H9 (cell line): ENCODE results near the gene PHTF1. TPM values are rescaled to one million over a fixed set of nuclear protein-coding genes. Genes with fewer than 3 reads are reported as not detected.

Source experiments
- DNase-seq: peaks from one replicate; pipeline ENCODE4 v3.0.0-alpha.2; 2017
- H2AFZ ChIP-seq: one replicate; pipeline ENCODE4 v1.6.1; 2013; ENCODE audit warnings: mild to moderate bottlenecking, low read length, control low read depth, moderate library complexity
- H2AK5ac ChIP-seq: 2 replicates; pipeline ENCODE4 v1.6.1; 2013; ENCODE audit warnings: low read length, control low read depth, mixed read lengths; ENCODE audit not compliant: insufficient read length
- H2BK120ac ChIP-seq: one replicate; pipeline ENCODE4 v1.6.1; 2013; ENCODE audit warnings: low read depth, mild to moderate bottlenecking, low read length, control low read depth, inconsistent platforms; ENCODE audit not compliant: poor library complexity, severe bottlenecking
- H2BK12ac ChIP-seq: 2 replicates; pipeline ENCODE4 v1.6.1; 2013; ENCODE audit warnings: low read length, control low read depth, mixed read lengths, low read depth; ENCODE audit not compliant: insufficient read length
- H2BK15ac ChIP-seq: 2 replicates; pipeline ENCODE4 v1.6.1; 2013; ENCODE audit warnings: low read depth, low read length, control low read depth
- H2BK20ac ChIP-seq: one replicate; pipeline ENCODE4 v1.6.1; 2013; ENCODE audit warnings: low read depth, mild to moderate bottlenecking, low read length, control low read depth, inconsistent platforms; ENCODE audit not compliant: poor library complexity, severe bottlenecking
- H2BK5ac ChIP-seq: 2 replicates; pipeline ENCODE4 v1.6.1; 2013; ENCODE audit warnings: low read length, control low read depth, mixed read lengths; ENCODE audit not compliant: insufficient read length
- H3K14ac ChIP-seq: 2 replicates; pipeline ENCODE4 v1.6.1; 2013; ENCODE audit warnings: low read length, control low read depth; ENCODE audit not compliant: insufficient read depth
- H3K18ac ChIP-seq: 2 replicates; pipeline ENCODE4 v1.6.1; 2013; ENCODE audit warnings: low read depth, mild to moderate bottlenecking, mixed read lengths, low read length, control low read depth; ENCODE audit not compliant: insufficient read length
- H3K23ac ChIP-seq: 2 replicates; pipeline ENCODE4 v1.6.1; 2013; ENCODE audit warnings: low read length, control low read depth, mixed read lengths, low read depth; ENCODE audit not compliant: insufficient read length
- H3K23me2 ChIP-seq: 2 replicates; pipeline ENCODE4 v1.6.1; 2013; ENCODE audit warnings: low read depth, mild to moderate bottlenecking, mixed read lengths, low read length, control low read depth; ENCODE audit not compliant: insufficient read length, poor library complexity, severe bottlenecking
- H3K27ac ChIP-seq: 2 replicates; pipeline ENCODE4 v1.5.1; 2013; ENCODE audit warnings: low read length, control low read depth, mixed read lengths, low read depth; ENCODE audit not compliant: insufficient read length
- H3K27me3 ChIP-seq: 2 replicates; pipeline ENCODE4 v1.6.1; 2013; ENCODE audit warnings: low read length, control low read depth, inconsistent platforms; ENCODE audit not compliant: insufficient read depth
- H3K4ac ChIP-seq: 2 replicates; pipeline ENCODE4 v1.6.1; 2013; ENCODE audit warnings: low read depth, mild to moderate bottlenecking, control low read depth, inconsistent platforms, low read length, moderate library complexity
- H3K4me1 ChIP-seq: 2 replicates; pipeline ENCODE4 v1.6.1; 2013; ENCODE audit warnings: low read length, control low read depth, inconsistent platforms; ENCODE audit not compliant: insufficient read depth
- H3K4me2 ChIP-seq: 2 replicates; pipeline ENCODE4 v1.6.1; 2013; ENCODE audit warnings: low read length, control low read depth, mixed read lengths; ENCODE audit not compliant: insufficient read length, insufficient read depth
- H3K56ac ChIP-seq: 2 replicates; pipeline ENCODE4 v1.6.1; 2013; ENCODE audit warnings: low read depth, mild to moderate bottlenecking, mixed read lengths, low read length, control low read depth; ENCODE audit not compliant: insufficient read length
- H3K79me1 ChIP-seq: 2 replicates; pipeline ENCODE4 v1.6.1; 2013; ENCODE audit warnings: low read depth, mild to moderate bottlenecking, moderate library complexity, low read length, control low read depth, inconsistent platforms; ENCODE audit not compliant: insufficient read depth, poor library complexity, severe bottlenecking
- H3K79me2 ChIP-seq: 2 replicates; pipeline ENCODE4 v1.6.1; 2013; ENCODE audit warnings: low read length, control low read depth, inconsistent platforms; ENCODE audit not compliant: insufficient read depth
- H3K9ac ChIP-seq: 2 replicates; pipeline ENCODE4 v1.6.1; 2013; ENCODE audit warnings: low read length, control low read depth, mixed read lengths; ENCODE audit not compliant: insufficient read length; ENCODE audit errors: extremely low read depth
- H3K9me3 ChIP-seq: one replicate; pipeline ENCODE4 v1.6.1; 2013; ENCODE audit warnings: low read depth, low read length, inconsistent platforms; ENCODE audit not compliant: control insufficient read depth
- H3T11ph ChIP-seq: one replicate; pipeline ENCODE4 v1.6.1; 2013; ENCODE audit warnings: mild to moderate bottlenecking, low read length, control low read depth, inconsistent platforms
- H4K20me1 ChIP-seq: one replicate; pipeline ENCODE4 v1.6.1; 2013; ENCODE audit not compliant: control insufficient read depth, insufficient read length, insufficient read depth
- H4K5ac ChIP-seq: 2 replicates; pipeline ENCODE4 v1.6.1; 2013; ENCODE audit warnings: low read depth, mild to moderate bottlenecking, mixed read lengths, low read length, control low read depth; ENCODE audit not compliant: insufficient read length
- H4K8ac ChIP-seq: replicated peaks from 2 replicates; pipeline ENCODE4 v1.6.1; 2013; ENCODE audit warnings: low read length, control low read depth, mixed read lengths, low read depth; ENCODE audit not compliant: insufficient read length
- H4K91ac ChIP-seq: 2 replicates; pipeline ENCODE4 v1.6.1; 2013; ENCODE audit warnings: low read depth, mild to moderate bottlenecking, moderate library complexity, mixed read lengths, low read length, control low read depth; ENCODE audit not compliant: insufficient read length
- H3K27ac Mint-ChIP-seq, 3 experiments: 2 replicates in 2 of 3; 3 replicates in 1 of 3; pipeline ENCODE4 v1.8.0; 2020 to 2021; ENCODE audit warnings: mixed read lengths in 3 of 3, mild to moderate bottlenecking in 1 of 3, moderate library complexity in 1 of 3
- H3K27me3 Mint-ChIP-seq: 2 replicates; pipeline ENCODE4 v1.8.0; 2021; ENCODE audit warnings: low read depth, mild to moderate bottlenecking, moderate library complexity, mixed read lengths
- H3K36me3 Mint-ChIP-seq, 3 experiments: 2 replicates in 2 of 3; 3 replicates in 1 of 3; pipeline ENCODE4 v1.8.0; 2020 to 2021; ENCODE audit warnings: low read depth in 3 of 3, mixed read lengths in 3 of 3; ENCODE audit not compliant: insufficient read depth in 1 of 3
- H3K4me1 Mint-ChIP-seq, 2 experiments: 2 replicates each; pipeline ENCODE4 v1.8.0; 2020; ENCODE audit warnings: mixed read lengths in 2 of 2
- H3K4me3 Mint-ChIP-seq, 2 experiments: 2 replicates in 1 of 2; 3 replicates in 1 of 2; pipeline ENCODE4 v1.8.0; 2020 to 2021; ENCODE audit warnings: mild to moderate bottlenecking in 2 of 2, mixed read lengths in 2 of 2, moderate library complexity in 1 of 2
- H3K9me3 Mint-ChIP-seq, 2 experiments: 2 replicates in 1 of 2; 3 replicates in 1 of 2; pipeline ENCODE4 v1.8.0; 2020; ENCODE audit warnings: mild to moderate bottlenecking in 2 of 2, mixed read lengths in 2 of 2, moderate library complexity in 1 of 2
- CTCF ChIP-seq: fragments of 200-600 bp; sonication (generic); conservative IDR thresholded peaks from 3 replicates; pipeline ENCODE4 v1.8.0; 2021; ENCODE audit warnings: antibody characterized with exemption, mild to moderate bottlenecking
- WGBS: extraction: QIAGEN DNeasy Blood & Tissue Kit; methylation state at CpG from one replicate; pipeline ENCODE4 v1.1.7; 2013; ENCODE audit warnings: missing lambda C conversion rate, low lambda C conversion rate, mixed read lengths; ENCODE audit not compliant: insufficient read length; ENCODE audit errors: extremely low coverage; 5-methylcytosine and 5-hydroxymethylcytosine counted together
- total RNA-seq: library from RNA; stranded (reverse); gene quantifications from 2 replicates; pipeline ENCODE4 v1.2.1, GENCODE V29; 2021

PHTF1 gene
- total RNA-seq, 1 experiment from 2014 or later: 28.4 TPM

GRCh38 chr1:113659035-113659434, 100.3 kb downstream of the PHTF1 start:
- no peak overlapping the region for H2BK120ac ChIP-seq
- H3K4me1 ChIP-seq: no peaks in the 10 kb centered on the region
- no peaks in the 10 kb centered on the region for H3K27me3 ChIP-seq
- no CpG with 5 or more reads among the region's 9 CpGs for WGBS
- H2AK5ac ChIP-seq: no peak overlapping the region
- no peak overlapping the region for H3K4me2 ChIP-seq
- H3K56ac ChIP-seq: no peak overlapping the region
- H4K8ac ChIP-seq: no peak overlapping the region
- TF ChIP-seq CTCF: no peak
- no peak overlapping the region for H3K4ac ChIP-seq
- H2BK12ac ChIP-seq: no peak overlapping the region
- H2AFZ ChIP-seq: no peak overlapping the region
- H3T11ph ChIP-seq: no peak overlapping the region
- no peak overlapping the region for H3K9ac ChIP-seq
- H3K4me1 Mint-ChIP-seq: no peaks in the 10 kb centered on the region
- H2BK5ac ChIP-seq: no peak overlapping the region
- H2BK15ac ChIP-seq: no peak overlapping the region
- H4K20me1 ChIP-seq: no peaks in the 10 kb centered on the region
- no peak overlapping the region for H3K23ac ChIP-seq
- H3K9me3 ChIP-seq: no peaks in the 10 kb centered on the region
- H3K27ac Mint-ChIP-seq: peak overlapping the region in 2 of 3 experiments; percentile 39 to 85; a peak in 2 of 7 replicates
- DNase-seq: no peak
- H3K79me1 ChIP-seq: no peaks in the 10 kb centered on the region
- no peaks in the 10 kb centered on the region for H3K36me3 Mint-ChIP-seq
- H2BK20ac ChIP-seq: no peak overlapping the region
- H3K14ac ChIP-seq: no peak overlapping the region
- no peak overlapping the region for H4K5ac ChIP-seq
- no peaks in the 10 kb centered on the region for H3K27me3 Mint-ChIP-seq
- no peaks in the 10 kb centered on the region for H3K79me2 ChIP-seq
- no peaks in the 10 kb centered on the region for H3K23me2 ChIP-seq
- no peak overlapping the region for H3K18ac ChIP-seq
- no peak overlapping the region for H4K91ac ChIP-seq
- no peak overlapping the region for H3K27ac ChIP-seq
- no peaks in the 10 kb centered on the region for H3K9me3 Mint-ChIP-seq
- no peak overlapping the region for H3K4me3 Mint-ChIP-seq
